Measurements from ENCODE around the gene MAP3K7CL.

Gene MAP3K7CL

DNA sequence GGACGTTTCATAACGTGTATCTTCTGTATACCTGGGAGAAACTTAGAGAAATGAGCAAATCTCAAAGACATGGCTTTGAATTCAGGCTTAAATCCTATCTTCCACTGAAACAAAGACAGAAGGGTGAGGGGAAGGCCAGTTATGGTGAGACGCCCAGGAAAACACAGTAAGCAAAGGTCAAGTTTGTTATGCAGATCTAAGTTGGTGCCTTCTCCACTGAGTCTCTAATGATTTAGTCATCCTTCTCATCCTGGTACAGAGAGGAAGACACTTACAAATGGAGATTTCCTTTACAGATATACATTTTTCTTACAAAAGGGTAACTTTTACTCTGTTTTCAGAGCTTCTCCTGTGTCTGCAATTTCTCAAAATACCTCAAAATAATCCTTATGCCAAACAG is 64.4 kb downstream of the MAP3K7CL start:
- DNase-seq: no peak

DNA sequence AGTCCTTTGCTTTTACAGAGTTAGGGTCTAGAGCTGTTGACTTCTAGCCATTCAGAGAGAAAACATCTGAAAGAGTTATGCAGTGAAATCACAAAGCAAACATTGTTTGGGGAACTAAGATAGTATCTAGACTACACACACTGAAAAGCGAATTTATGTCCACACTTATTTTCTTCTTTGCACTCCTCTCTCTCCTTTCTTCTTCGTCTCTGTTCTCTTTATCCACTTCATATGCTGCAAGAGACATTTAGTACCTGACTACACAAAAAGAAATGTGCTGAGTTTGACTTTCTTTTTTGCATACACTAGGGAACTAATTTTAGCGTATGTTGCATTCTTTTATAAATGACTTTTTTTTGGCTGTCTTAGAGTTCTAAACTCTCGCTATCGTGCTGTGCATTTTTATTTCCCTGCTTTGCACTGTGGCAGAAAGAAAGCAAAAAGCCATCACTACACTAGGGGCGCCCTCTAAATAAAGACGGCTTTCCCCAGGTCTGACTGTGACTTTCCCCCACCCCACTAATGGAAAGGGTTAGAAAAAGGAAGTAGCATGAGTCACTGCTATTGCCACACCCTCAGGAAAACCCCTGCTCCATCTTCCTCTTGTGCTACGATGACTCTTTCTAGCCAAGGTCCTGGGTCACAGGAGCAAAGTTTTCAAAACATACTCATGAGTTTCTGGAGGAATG is 65.7 kb downstream of the MAP3K7CL start:
- DNase-seq: peak in 5 of 58 donors; percentile 1 to 28 (median 8)

DNA sequence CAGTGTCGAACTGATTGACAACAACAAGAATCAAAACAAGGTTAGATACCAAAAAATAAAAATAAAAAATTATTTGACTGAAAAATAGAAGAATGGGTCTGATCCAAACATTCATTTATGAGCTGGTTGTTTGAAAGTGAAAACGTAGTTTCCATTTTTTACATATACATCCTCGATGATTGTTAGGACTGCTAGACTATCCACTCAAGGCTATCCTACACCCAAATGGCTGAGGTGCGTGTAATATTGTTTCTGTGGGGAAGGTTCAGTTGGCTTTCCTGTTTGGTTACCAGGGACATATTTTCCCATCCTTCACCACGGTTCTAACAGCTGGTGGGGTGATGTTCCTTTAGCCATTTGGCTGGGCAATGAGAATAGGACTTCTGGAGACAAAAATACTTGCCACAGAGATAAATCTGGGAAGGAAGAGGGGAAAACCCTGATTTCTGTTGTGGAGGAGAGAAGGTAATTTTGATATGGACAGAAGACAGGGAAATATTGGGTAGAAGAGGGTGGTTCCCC is 66.3 kb downstream of the MAP3K7CL start:
- DNase-seq: no peak

DNA sequence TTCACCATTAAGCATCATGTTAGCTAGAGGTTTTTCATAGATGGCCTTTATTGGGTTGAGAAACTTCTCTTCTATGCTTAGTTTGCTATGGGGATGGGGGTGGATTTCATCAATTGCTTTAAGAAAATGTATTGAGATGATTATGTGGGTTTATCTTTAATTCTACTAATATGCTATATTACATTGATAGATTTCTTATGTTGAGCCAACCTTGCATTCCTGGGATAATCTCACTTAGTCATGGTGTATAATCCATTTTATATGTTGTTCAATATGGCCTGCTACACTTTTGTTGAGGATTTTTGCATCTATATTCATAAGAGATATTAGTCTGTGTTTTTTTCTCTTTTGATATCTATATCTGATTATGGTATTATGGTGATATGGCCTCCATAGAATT is 70.7 kb downstream of the MAP3K7CL start:
- DNase-seq: no peak

DNA sequence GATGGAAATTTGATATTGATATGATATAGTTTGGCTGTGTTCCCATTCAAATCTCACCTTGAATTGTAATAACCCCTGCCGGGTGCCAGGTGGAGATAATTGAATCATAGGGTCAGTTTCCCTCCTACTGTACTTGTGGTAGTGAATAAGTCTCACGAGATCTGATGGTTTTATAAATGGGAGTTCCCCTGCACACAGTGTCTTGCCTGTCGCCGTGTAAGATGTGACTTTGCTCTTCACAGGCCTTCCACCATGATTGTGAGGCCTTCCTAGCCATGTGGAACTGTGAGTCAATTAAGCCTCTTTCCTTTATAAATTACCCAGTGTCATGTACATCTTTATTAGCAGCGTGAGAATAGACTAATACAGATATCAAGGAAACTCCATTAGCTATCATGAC is 74.6 kb downstream of the MAP3K7CL start:
- DNase-seq: no peak

DNA sequence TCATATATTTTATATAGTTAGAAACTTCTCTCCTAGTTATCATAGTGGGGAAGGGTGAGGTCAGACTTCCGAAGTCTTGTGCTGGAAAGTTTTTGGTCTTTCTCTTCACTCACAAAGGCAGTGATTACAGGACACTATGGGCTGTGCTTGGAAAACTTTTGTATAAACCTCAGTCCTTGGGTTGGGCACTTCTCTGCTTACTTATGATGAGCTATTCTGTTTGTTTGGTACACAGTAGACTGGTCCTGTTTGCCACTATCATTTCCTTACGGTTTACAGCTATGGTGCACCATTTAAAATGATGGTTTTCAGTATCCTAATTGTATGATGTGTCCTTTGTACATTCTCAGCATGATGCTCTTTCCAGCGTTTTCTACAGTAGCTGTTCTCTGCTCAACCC is 75.5 kb downstream of the MAP3K7CL start:
- no peak for DNase-seq

DNA sequence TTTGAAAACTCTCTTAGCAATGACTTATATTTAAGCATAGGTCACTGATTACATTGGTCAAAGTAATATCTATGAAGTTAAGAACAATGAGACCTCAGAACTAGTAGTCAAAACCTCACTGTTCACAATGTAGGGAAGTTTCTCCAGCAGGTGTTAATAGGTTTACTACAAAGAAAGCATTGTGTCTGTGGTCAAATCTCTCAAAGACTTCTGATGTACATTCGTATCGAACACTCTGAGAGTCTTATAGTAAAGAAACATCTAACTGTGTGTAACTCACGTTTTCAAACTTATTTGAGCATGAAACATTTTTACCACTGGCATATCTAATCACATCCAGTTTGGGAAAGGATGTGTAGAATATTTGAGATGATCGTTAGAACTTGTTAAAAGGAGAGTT is 76.0 kb downstream of the MAP3K7CL start:
- no peak for DNase-seq

DNA sequence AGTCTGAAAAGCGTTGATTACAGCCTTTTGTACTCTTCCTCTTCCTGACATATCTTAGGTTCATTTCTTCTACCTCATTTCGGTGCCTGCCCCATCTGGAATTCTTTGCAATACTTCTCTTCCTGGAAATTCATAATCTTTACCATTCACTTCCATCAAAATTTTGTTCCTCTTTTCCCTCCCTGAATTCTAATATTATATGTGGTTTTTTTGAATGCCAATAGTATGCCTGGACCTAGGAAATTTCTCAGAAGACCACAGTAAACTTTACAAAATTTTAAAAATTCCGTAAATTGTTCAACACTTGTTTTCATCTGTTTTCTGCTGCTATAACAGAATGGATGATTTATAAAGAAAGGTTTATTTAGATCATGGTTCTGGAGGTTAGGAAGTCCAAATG is 76.8 kb downstream of the MAP3K7CL start:
- DNase-seq: no peak

DNA sequence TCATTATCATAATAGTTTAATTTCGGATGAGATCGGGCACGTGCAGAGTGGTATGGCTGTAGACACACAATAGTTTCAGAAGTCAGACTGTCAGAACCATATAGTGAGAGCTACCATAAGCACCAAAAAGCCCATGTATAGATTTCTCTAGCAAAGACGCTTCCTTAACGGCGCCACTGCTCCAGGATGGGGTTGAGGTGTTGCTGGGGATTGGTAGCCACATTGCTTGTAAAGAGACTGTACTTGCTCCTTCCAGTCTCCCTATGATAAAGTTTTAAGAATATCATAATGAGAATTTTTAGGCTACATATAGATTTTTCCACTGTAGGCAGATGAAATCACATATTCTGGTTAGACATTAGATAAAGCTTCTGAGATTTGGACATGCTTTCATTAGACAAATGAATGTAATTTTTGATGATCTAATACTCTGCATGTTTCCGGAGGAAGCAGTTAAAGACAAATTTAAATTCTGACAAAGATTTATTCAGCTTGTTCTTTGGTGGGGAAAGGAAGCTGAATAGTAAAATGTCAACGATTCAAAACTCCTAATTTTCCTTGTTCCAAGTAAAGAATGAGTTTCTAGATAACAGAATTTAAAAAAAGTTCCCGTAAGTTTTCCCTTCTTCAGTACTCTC is 77.7 kb downstream of the MAP3K7CL start:
- DNase-seq: no peak

DNA sequence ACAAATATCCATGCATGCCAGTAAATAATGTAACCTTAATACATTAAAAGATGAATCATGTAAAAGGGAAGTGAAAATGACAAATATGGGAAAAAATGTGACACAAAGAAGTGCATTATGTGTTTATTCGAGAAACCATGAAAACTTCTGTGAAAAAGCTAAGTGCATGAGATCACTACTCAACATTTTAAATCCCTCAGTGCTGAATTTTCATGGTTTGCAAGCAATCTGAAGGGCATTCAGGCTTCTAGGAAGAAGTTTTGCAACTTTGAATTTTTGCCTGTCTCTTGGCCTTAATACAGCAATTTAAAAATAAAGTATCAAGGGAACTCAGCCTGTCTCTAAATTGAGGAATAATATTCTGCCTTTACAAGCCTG is 78.2 kb downstream of the MAP3K7CL start:
- no peak for DNase-seq

DNA sequence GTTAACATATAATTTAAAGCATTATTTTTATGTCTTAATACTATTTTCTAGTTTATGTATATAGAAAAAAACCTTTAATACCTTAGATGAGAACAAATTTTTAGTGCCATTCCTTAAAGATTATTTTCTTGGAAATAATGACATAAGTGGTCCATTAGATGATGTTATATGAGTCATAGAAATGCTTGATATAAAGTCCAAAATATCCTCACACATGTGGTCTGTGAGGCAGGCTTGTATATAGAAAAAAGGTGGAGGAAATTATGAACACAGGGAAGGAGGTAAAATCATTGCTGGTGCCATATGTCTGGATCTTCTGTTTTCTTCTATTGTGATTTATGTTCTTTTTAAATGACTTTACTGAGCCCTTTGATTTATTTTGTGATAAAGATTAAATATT is 79.3 kb downstream of the MAP3K7CL start:
- no peak for DNase-seq

DNA sequence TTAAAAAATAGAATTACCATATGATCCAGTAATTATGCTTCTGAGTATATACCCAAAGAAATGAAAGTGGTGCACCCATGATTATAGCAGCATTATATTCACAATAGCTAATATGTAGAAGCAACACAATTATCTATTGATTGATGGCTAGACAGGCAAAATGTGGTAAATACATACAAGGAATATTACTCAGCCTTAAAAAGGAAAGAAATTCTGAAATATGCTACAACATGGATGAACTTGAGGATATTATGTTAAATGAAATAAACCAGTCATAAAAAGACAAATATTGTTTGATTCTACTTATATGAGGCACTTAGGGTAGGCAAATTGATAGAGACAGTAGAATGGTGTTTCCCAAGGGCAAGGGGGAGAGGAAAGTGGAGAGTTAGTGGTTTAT is 80.8 kb downstream of the MAP3K7CL start:
- no peak for DNase-seq

DNA sequence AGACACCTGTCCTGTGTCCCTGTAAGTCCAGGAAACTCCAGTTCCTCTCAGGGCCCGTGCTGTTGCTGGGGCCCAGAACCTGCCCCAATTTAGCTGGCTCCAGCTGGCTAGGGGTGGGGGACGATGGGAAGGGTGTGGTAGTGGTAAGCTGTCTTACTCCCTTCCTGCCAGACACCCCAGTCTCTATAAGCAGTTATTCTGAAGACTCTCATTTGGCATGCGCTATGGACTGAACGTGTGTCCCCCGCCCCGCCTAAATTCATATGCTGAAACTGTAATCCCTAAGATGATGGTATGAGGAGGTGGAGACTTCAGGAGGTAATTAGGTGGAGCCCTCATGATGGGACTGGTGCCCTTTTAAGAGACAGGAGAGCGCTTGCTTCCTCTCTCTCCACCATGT is 82.0 kb downstream of the MAP3K7CL start:
- DNase-seq: no peak

DNA sequence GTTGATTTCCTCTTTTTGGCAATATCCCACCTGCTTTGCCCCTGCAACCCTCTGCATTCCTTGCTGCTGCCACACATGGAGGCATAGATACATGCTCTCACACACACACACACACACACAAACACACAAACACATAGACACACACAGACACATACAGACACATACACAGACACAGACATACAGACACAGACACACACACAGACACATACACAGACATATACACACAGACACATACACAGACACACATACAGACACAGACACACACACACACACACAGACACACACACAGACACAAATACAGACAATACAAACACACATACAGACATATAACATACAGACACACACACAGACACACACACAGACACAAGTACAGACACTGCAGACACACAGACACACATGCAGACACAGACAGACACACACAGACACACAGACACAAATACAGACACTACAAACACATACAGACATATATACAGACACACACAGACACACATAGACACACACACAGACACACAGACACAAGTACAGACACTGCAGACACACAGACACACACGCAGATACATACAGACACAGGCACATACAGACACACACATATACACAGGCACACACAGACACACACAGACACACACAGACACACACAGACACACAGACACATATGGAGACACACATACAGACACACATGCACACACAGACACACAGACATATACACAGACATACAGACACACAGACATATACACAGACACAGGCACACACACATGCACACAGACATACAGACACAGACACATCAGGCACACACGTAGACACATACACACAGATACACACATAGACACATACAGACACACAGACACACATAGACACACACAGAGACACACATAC is 83.3 kb downstream of the MAP3K7CL start:
- no peak for DNase-seq

DNA sequence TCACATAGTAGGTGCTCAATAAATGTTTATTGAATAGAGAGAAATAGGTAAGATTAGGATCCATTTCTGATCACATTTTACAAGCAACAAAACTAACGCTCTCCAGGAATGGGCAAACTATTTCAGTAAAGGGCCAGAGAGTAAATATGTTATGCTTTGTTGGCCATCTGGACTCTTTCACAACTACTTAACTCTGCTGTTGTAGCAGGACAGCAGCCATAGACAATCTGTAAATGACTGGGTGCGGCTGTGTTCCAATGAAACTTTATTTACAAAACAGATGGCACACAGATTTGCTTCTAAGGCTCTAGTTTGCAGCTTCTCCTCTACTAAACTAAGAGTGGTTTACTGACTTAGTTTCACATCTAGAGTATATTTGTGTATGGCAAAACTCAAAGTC is 85.3 kb downstream of the MAP3K7CL start:
- no peak for DNase-seq

DNA sequence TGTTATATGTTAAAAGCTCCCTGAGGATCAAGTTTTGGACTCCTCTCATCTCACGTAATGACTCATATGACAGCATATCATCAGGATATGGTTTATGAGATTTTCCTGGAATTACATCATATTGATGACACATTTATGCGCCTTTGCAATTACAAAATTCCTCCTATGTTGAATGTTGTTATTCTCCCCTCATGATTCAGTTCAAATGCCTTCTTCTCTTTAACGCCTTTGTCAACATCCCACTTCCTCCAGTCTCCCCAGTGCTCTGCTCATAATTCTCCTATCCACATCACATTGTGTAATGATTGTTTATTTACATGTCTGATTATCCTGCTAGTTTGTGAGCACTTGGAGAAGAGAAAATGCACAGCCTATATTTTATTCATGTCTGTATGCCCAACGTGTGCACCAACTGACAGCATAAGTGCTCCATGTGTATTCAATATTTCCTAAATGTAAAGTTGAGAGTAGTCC is 87.4 kb downstream of the MAP3K7CL start:
- DNase-seq: no peak

DNA sequence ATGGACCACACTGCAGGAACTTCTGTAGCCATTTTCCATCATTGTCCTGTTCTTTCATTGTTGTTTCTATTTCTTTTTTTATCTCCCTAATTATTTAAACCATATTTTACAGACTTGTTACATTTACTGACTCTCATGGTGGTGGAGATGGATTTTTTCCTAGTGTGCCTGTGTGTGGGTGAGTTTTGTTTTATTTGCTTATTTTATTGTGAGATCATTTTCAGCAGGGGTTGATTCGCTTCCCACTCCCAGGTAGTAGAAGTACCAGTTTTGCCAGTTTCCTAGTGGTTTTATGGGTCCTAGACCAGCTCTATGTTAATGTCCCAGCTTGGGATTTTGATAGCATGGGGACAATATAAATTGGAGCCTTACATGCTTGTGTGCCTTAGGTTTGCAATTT is 88.3 kb downstream of the MAP3K7CL start:
- no peak for DNase-seq

DNA sequence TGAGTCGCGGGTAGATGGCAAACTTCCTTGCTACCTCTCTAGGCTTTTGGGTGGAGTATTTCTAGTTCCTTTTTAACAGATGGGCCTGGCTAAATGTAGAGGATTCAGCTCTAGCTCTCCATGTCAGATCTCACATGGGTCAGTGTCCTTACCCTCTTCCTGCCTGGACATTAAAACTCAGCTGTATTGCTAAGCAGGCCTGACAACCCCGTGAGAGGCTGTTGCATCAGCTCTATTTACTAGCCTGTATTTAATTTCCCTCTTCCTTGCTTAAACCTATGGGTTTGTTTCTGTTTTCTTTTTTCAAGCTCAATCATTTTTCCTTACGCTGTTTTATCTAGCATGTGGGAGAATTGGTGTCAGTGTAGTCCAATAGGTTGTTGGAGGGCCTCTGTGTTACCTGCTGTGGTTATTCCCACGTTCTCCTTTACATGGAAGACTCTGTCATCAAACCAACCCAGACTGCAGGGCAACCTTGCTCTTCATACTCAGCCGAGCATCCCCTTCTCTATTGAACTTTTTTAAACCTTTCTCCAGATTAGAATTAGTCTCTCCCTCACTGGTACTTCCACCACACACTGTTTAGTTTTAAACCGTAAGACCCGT is 88.8 kb downstream of the MAP3K7CL start:
- DNase-seq: no peak

DNA sequence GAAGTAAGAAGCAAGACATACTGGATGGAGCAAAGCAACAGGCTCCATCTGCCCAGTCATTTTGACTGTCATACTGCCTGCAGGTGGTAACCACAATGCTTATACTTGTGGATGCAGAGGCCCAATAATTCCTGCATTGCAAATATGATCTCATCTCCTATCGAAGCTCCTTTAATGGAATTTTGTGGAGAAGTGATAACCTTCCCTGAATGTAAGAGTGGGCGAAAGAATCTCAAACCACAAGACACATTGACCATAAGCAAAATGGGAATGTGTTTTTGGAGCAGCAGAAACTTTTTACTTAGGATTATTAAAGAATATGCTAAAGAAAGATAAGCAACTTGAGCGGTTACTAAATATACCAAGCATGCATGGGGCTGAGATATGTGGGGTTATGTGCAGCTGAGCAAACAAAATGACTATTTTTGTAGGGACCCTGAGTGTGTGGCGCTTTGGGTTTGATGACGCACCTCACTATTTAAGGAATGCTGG is 90.9 kb downstream of the MAP3K7CL start:
- DNase-seq: no peak

DNA sequence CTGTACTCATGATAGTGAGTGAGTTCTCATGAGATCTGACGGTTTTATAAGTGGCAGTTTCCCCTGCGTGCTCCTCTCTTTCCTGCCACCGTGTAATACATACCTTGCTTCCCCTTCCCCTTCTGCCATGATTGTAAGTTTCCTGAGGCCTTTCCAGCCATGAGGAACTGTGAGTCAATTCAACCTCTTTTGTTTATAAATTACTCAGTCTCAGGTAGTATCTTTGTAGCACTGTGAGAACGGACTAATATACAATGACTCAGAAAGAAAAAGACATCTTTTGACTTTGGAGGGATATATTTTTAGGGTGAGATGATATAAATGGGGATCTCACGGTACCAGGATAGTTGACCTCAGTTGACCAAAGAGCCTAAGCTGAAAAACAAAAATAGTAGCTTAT is 93.6 kb downstream of the MAP3K7CL start:
- no peak for DNase-seq

All from anterior cingulate cortex (tissue), 58 donors.